GM12872 (cell line): ENCODE results near the gene SLC32A1.

Experiments
- TF ChIP-seq, protein P1 (sequence below): IDR thresholded peaks from 3 replicates; pipeline ENCODE4 v1.5.1; 2011; ENCODE audit warnings: low read depth, mild to moderate bottlenecking, low read length, moderate library complexity; ENCODE audit not compliant: insufficient read depth

Gene SLC32A1

DNA sequence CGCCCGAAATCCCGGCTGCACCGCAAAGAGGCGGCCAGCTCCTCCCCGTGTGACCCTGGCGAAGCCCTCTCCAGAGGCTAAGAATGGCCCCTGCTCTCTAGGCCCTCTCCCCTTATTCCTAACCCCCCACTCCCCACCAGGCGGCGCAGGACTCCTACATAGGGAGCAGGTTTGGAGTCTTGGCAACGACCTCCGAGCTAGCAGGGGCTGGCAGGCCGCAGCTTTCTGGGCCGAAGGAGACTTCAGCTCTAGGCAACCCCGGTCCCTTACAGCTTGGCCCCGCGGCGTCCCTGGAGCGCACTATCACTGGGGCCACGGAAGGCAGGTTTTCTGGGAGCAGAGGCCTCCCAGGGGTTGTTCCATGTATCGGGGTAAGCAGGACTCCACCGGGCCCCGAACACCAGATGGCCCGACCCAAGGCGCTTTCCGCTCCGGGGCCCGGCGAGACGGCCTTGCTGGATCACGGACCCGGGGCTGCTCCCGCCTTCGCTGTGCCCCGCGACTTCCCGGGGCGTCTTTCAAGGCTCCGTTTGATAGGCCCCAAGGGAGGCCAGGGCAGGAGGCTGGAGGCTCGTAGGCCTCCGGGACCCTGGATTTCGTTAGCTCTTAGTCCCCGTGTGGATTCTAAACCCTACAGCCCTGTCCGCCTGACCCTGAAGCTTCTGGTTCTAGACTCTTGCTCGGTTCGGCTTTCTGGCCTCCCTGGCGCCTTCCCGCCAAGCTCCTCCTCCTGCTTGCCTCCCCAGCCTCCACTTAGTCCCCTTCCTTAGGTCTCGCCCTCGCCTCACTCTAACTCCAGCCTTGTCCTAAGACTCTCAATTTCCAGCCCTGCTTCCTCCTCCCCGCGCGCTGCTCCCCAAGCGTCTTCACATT lies 1.9 kb downstream of the SLC32A1 start:
- TF ChIP-seq, protein P1, sequence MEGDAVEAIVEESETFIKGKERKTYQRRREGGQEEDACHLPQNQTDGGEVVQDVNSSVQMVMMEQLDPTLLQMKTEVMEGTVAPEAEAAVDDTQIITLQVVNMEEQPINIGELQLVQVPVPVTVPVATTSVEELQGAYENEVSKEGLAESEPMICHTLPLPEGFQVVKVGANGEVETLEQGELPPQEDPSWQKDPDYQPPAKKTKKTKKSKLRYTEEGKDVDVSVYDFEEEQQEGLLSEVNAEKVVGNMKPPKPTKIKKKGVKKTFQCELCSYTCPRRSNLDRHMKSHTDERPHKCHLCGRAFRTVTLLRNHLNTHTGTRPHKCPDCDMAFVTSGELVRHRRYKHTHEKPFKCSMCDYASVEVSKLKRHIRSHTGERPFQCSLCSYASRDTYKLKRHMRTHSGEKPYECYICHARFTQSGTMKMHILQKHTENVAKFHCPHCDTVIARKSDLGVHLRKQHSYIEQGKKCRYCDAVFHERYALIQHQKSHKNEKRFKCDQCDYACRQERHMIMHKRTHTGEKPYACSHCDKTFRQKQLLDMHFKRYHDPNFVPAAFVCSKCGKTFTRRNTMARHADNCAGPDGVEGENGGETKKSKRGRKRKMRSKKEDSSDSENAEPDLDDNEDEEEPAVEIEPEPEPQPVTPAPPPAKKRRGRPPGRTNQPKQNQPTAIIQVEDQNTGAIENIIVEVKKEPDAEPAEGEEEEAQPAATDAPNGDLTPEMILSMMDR, result peak; percentile 66

DNA sequence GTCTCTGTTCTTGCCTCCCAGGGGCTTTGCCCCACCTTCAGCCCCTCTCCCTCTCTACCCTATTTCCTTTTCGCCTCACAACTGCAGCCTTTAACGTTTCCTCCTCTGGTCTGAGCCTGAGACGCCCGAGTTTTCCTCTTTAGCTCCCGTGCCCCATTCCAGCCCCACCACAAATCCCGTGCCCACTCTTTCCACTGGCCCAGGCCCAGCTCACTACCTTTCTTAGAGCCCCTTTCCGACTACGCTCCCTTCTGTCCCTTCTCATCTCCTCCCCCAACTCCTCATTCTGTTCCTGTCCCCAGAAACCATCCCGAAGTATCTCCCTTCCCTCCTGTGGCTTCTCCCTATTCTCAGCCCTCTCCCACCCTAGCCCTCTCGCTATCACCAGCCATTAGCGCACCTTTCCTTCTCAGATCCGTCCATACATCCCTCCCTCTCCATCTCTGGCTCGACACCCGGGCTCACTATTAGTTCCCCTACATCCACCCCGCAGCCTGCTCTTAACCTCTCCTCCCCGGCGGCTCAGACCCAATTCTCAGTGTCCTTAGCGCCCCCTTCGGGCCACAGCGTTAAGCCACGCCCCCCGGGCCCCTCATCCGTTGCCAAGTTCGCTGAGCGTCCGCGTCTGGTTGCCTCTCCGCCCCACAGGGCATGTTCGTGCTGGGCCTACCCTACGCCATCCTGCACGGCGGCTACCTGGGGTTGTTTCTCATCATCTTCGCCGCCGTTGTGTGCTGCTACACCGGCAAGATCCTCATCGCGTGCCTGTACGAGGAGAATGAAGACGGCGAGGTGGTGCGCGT lies 2.7 kb downstream of the SLC32A1 start:
- TF ChIP-seq, protein P1, result peak; percentile 43

DNA sequence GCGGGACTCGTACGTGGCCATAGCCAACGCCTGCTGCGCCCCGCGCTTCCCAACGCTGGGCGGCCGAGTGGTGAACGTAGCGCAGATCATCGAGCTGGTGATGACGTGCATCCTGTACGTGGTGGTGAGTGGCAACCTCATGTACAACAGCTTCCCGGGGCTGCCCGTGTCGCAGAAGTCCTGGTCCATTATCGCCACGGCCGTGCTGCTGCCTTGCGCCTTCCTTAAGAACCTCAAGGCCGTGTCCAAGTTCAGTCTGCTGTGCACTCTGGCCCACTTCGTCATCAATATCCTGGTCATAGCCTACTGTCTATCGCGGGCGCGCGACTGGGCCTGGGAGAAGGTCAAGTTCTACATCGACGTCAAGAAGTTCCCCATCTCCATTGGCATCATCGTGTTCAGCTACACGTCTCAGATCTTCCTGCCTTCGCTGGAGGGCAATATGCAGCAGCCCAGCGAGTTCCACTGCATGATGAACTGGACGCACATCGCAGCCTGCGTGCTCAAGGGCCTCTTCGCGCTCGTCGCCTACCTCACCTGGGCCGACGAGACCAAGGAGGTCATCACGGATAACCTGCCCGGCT lies 3.4 kb downstream of the SLC32A1 start:
- TF ChIP-seq, protein P1, result no peak

DNA sequence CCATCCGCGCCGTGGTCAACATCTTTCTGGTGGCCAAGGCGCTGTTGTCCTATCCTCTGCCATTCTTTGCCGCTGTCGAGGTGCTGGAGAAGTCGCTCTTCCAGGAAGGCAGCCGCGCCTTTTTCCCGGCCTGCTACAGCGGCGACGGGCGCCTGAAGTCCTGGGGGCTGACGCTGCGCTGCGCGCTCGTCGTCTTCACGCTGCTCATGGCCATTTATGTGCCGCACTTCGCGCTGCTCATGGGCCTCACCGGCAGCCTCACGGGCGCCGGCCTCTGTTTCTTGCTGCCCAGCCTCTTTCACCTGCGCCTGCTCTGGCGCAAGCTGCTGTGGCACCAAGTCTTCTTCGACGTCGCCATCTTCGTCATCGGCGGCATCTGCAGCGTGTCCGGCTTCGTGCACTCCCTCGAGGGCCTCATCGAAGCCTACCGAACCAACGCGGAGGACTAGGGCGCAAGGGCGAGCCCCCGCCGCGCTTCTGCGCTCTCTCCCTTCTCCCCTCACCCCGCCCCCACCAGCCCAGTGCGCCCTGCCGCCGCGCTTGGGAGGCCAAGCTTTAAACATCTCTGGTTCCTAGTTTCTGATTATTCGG lies 4.0 kb downstream of the SLC32A1 start:
- TF ChIP-seq, protein P1, result no peak

DNA sequence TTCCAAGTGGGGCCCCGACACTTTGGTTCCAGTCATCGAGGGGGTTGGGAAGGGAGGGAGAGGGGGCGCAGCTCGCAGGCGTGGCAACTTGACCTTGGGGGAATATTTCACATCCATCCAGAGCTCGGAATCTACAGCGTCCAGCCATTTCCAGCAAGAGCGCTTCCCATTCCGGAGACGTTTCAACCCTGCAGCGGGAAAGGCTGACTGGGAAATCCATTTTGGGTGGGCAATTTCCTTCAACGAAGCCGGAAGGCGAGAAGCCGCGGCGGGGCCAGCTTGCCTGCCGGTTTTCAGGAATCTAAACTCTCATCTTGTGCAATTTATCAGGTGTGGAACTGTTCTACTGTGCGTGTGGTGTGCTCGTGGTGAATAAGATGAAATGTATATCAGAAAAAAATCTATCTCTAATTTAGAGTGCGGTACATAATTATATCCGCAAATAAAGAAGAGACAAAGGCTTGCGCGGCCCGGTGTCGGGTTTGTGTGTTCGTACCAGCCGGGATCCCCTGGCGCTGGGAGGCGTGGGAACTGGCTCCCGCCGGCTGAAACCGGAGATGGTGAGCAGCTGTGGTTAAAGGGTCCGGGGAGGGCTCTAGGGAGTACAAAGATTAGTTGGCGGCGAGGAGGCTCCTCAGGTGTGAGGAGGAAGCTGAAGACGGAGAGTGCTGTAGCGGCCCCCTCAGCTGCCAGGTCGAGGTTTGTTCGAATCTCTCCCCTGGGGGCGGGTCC lies 4.8 kb downstream of the SLC32A1 start:
- TF ChIP-seq, protein P1, result no peak

DNA sequence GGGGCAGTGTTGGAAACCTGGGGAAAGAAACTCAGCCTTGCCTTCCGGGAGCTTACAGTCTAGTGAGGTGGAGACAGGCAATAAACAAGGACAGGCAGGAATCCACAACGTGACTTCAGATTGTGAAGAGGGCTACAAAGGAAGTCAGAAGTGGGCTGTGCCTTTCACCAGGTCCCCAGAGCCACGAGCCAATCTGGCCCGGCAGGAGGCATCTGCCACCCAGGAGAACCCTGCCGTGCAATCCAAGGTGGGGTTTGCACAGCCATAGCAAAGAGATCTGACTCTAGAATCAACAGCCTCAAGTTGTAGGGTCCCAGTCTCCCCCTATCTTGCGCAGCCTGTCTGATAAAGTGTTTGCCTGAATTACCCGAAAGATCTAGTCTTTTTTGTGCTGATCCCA lies 5.5 kb downstream of the SLC32A1 start:
- TF ChIP-seq, protein P1, result no peak
